HEK293 (cell line): ENCODE results near the gene WDTC1.

ENCODE experiments used
- CTCF ChIA-PET: fragments of 350-600 bp; formaldehyde crosslinking; extraction: SDS; loops from one replicate; lab custom pipeline; 2021; ENCODE audit warnings: antibody characterized with exemption; lab: Yijun Ruan, JAX
- POLR2A ChIA-PET: fragments of 300-600 bp; formaldehyde crosslinking; extraction: SDS; loops from one replicate; lab custom pipeline; 2020; ENCODE audit warnings: antibody characterized with exemption, inconsistent platforms; lab: Yijun Ruan, JAX
- H3K27ac ChIP-seq: fragments of 200-500 bp; sonication (Bioruptor generic); 2 replicates; pipeline ENCODE4 v1.5.1; 2014; ENCODE audit warnings: low read depth, low read length, control low read depth, inconsistent platforms; ENCODE audit errors: extremely low read depth
- H3K36me3 ChIP-seq, 2 experiments: fragments of 200-500 bp in 1 of 2; sonication (Bioruptor generic) in 1 of 2; 1 replicate in 1 of 2; 2 replicates in 1 of 2; pipeline ENCODE4 v1.5.1; 2014 to 2017; ENCODE audit warnings: inconsistent platforms in 2 of 2, low read length in 2 of 2; ENCODE audit not compliant: control insufficient read depth in 2 of 2, insufficient read depth in 1 of 2
- H3K4me1 ChIP-seq: fragments of 200-500 bp; sonication (Bioruptor generic); 2 replicates; pipeline ENCODE4 v1.5.1; 2014; ENCODE audit warnings: mild to moderate bottlenecking, low read length, inconsistent platforms; ENCODE audit not compliant: control insufficient read depth, insufficient read depth
- H3K4me3 ChIP-seq: 2 replicates; pipeline ENCODE4 v1.5.1; 2011; ENCODE audit warnings: low read depth, mild to moderate bottlenecking, control low read depth, low read length, moderate library complexity
- H3K9me3 ChIP-seq: fragments of 200-500 bp; sonication (Bioruptor generic); 2 replicates; pipeline ENCODE4 v1.5.1; 2014; ENCODE audit warnings: low read depth, low read length, inconsistent platforms; ENCODE audit not compliant: control insufficient read depth, insufficient read depth
- BCL11A ChIP-seq: fragments of 450-650 bp; formaldehyde crosslinking; IDR thresholded peaks from 2 replicates; pipeline ENCODE4 v1.5.1; 2016; ENCODE audit warnings: low read depth, missing biosample characterization, missing genetic modification characterization
- BCL6B ChIP-seq: fragments of 450-650 bp; formaldehyde crosslinking; IDR thresholded peaks from 2 replicates; pipeline ENCODE4 v1.5.1; 2017; ENCODE audit warnings: missing biosample characterization, missing genetic modification characterization
- HOXD13 ChIP-seq: sonication (generic); formaldehyde crosslinking; IDR thresholded peaks from 2 replicates; pipeline ENCODE4 v1.8.0; 2022; ENCODE audit warnings: missing genetic modification reagents, borderline replicate concordance
- PRDM2 ChIP-seq: fragments of 450-650 bp; formaldehyde crosslinking; IDR thresholded peaks from 2 replicates; pipeline ENCODE4 v1.5.1; 2016; ENCODE audit warnings: missing biosample characterization, missing genetic modification characterization, borderline replicate concordance
- SALL2 ChIP-seq: fragments of 450-650 bp; formaldehyde crosslinking; IDR thresholded peaks from 2 replicates; pipeline ENCODE4 v1.5.0; 2017; ENCODE audit warnings: missing biosample characterization, mild to moderate bottlenecking, missing genetic modification characterization, borderline replicate concordance
- SP3 ChIP-seq: fragments of 450-650 bp; formaldehyde crosslinking; IDR thresholded peaks from 2 replicates; pipeline ENCODE4 v1.5.1; 2016; ENCODE audit warnings: missing biosample characterization, missing genetic modification characterization
- WT1 ChIP-seq: fragments of 450-650 bp; formaldehyde crosslinking; IDR thresholded peaks from 2 replicates; pipeline ENCODE4 v1.5.1; 2016; ENCODE audit warnings: missing biosample characterization, missing genetic modification characterization
- ZBTB17 ChIP-seq: fragments of 450-650 bp; formaldehyde crosslinking; IDR thresholded peaks from 2 replicates; pipeline ENCODE4 v1.5.1; 2016; ENCODE audit warnings: missing biosample characterization, missing genetic modification characterization
- ZBTB48 ChIP-seq: fragments of 450-650 bp; formaldehyde crosslinking; IDR thresholded peaks from 2 replicates; pipeline ENCODE4 v1.5.1; 2016; ENCODE audit warnings: missing biosample characterization, missing genetic modification characterization
- ZNF202 ChIP-seq: fragments of 450-650 bp; formaldehyde crosslinking; IDR thresholded peaks from 2 replicates; pipeline ENCODE4 v1.5.1; 2016; ENCODE audit warnings: missing biosample characterization, missing genetic modification characterization, borderline replicate concordance
- ZNF354C ChIP-seq: fragments of 450-650 bp; formaldehyde crosslinking; IDR thresholded peaks from 2 replicates; pipeline ENCODE4 v1.5.1; 2016; ENCODE audit warnings: missing biosample characterization, missing genetic modification characterization, low read depth, borderline replicate concordance
- ZNF404 ChIP-seq: fragments of 450-650 bp; formaldehyde crosslinking; IDR thresholded peaks from 2 replicates; pipeline ENCODE4 v1.5.1; 2017; ENCODE audit warnings: missing biosample characterization, missing genetic modification characterization
- ZNF513 ChIP-seq: fragments of 450-650 bp; IDR thresholded peaks from 2 replicates; pipeline ENCODE4 v1.5.1; 2018; ENCODE audit warnings: missing biosample characterization, missing genetic modification characterization
- ZNF514 ChIP-seq: fragments of 450-650 bp; formaldehyde crosslinking; IDR thresholded peaks from 2 replicates; pipeline ENCODE4 v1.5.1; 2016; ENCODE audit warnings: missing biosample characterization, missing genetic modification characterization
- ZNF521 ChIP-seq: fragments of 450-650 bp; formaldehyde crosslinking; IDR thresholded peaks from 2 replicates; pipeline ENCODE4 v1.5.1; 2017; ENCODE audit warnings: missing biosample characterization, mild to moderate bottlenecking, missing genetic modification characterization
- ZNF548 ChIP-seq: fragments of 450-650 bp; formaldehyde crosslinking; IDR thresholded peaks from 2 replicates; pipeline ENCODE4 v1.5.1; 2016; ENCODE audit warnings: missing biosample characterization, missing genetic modification characterization
- ZNF549 ChIP-seq: fragments of 450-650 bp; IDR thresholded peaks from 2 replicates; pipeline ENCODE4 v1.5.1; 2018; ENCODE audit warnings: missing biosample characterization, missing genetic modification characterization, mild to moderate bottlenecking, inconsistent platforms, moderate library complexity
- ZNF561 ChIP-seq: fragments of 450-650 bp; IDR thresholded peaks from 2 replicates; pipeline ENCODE4 v1.5.1; 2018; ENCODE audit warnings: missing biosample characterization, missing genetic modification characterization, borderline replicate concordance
- ZNF626 ChIP-seq: fragments of 450-650 bp; sonication (Bioruptor Pico); formaldehyde crosslinking; IDR thresholded peaks from 2 replicates; pipeline ENCODE4 v1.5.1; 2018; ENCODE audit warnings: missing biosample characterization, missing genetic modification characterization, inconsistent platforms
- ZNF670 ChIP-seq: fragments of 450-650 bp; formaldehyde crosslinking; IDR thresholded peaks from 2 replicates; pipeline ENCODE4 v1.5.1; 2016; ENCODE audit warnings: missing biosample characterization, missing genetic modification characterization, low read depth
- ZNF777 ChIP-seq: fragments of 450-650 bp; formaldehyde crosslinking; IDR thresholded peaks from 2 replicates; pipeline ENCODE4 v1.5.1; 2017; ENCODE audit warnings: missing biosample characterization, missing genetic modification characterization, borderline replicate concordance
- ZNF792 ChIP-seq: fragments of 450-650 bp; formaldehyde crosslinking; IDR thresholded peaks from 2 replicates; pipeline ENCODE4 v1.5.1; 2016; ENCODE audit warnings: missing biosample characterization, missing genetic modification characterization
- ZSCAN30 ChIP-seq: fragments of 450-650 bp; IDR thresholded peaks from 2 replicates; pipeline ENCODE4 v1.5.1; 2018; ENCODE audit warnings: missing biosample characterization, mild to moderate bottlenecking, missing genetic modification characterization, moderate library complexity
- TF ChIP-seq, protein P1 (sequence below): fragments of 450-650 bp; formaldehyde crosslinking; IDR thresholded peaks from 2 replicates; pipeline ENCODE4 v1.5.1; 2016; ENCODE audit warnings: missing biosample characterization, missing genetic modification characterization

The WDTC1 gene

DNA sequence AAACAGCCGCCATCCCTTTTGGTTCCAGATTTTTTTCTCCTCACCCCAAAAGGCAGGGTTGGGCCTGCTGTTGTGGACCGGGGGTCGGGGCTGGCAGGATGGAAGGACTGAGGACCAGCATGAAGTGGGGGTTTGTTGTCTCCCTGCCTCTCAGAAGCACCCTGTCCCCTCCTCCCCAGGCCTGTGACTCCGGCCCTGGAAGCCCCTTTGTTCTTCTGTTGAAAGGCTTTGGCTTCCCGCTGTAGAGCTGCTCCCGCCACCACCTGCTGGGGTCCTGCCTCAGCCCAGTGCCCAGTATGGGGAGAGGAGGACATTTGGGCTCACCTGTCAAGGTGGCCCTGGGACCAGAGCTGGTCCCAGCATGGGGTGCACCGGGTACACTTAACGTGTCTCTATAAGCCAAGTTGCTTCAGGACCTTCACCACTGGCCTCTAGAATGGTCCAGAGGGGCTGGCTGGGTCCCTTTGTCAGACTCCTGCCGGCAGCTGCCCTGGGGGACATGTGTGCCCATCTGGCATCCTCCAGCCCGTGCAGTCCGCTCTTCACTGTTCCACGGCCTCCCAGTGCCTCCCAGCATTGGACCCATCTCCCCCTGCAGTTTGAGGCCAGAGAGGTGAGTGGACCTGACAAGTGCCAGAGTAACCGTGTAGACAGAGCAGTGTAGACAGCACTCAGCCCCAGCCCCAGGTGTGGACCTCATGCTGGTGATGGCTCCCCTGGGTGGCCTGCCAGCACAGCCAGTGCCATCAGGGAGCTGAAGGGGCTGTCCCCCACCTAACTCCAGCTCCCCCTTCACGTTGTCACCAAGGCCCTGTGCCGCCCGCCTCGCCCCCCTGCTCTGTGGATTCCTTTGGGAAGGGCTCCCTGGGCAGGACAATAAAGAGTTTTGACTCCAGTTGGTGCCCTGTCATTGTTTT lies 101.3 kb downstream of the WDTC1 start:
- CTCF ChIA-PET, result interaction anchor here (0.8 kb wide), 2 partner anchors 11 to 22 kb away, joined by 3 to 5 read pairs; no protein-coding TSS in a partner anchor
- Histone ChIP-seq H3K9me3 (no peaks in the 10 kb centered on the region), H3K4me1 (no peaks in the 10 kb centered on the region), H3K36me3 (peaks cover 6 to 66% of the 10 kb centered on the region in 2 experiments; a peak in 1 of 3 replicates), H3K4me3 (no peak overlapping the region)
- TF ChIP-seq ZNF561 (tag by site-specific recombination) (no peak), ZNF404 (tag by site-specific recombination) (no peak), ZNF514 (no peak), ZBTB48 (tag by site-specific recombination) (no peak), ZNF202 (tag by site-specific recombination) (no peak), ZNF521 (no peak), ZNF626 (no peak), ZNF670 (tag by site-specific recombination) (no peak), ZNF777 (tag by site-specific recombination) (no peak), BCL11A (tag by site-specific recombination) (no peak), ZNF792 (no peak), SP3 (tag by site-specific recombination) (no peak), ZSCAN30 (no peak), ZNF548 (no peak), ZNF513 (no peak), ZNF549 (tag by site-specific recombination) (no peak), ZNF354C (no peak), BCL6B (tag by site-specific recombination) (no peak)
- TF ChIP-seq, protein P1, sequence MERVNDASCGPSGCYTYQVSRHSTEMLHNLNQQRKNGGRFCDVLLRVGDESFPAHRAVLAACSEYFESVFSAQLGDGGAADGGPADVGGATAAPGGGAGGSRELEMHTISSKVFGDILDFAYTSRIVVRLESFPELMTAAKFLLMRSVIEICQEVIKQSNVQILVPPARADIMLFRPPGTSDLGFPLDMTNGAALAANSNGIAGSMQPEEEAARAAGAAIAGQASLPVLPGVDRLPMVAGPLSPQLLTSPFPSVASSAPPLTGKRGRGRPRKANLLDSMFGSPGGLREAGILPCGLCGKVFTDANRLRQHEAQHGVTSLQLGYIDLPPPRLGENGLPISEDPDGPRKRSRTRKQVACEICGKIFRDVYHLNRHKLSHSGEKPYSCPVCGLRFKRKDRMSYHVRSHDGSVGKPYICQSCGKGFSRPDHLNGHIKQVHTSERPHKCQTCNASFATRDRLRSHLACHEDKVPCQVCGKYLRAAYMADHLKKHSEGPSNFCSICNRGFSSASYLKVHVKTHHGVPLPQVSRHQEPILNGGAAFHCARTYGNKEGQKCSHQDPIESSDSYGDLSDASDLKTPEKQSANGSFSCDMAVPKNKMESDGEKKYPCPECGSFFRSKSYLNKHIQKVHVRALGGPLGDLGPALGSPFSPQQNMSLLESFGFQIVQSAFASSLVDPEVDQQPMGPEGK (tag by site-specific recombination), result no peak
- TF ChIP-seq, all 188 proteins: peak for 0
- POLR2A ChIA-PET, result no interaction called here
- no peak overlapping the region for H3K27ac ChIP-seq

DNA sequence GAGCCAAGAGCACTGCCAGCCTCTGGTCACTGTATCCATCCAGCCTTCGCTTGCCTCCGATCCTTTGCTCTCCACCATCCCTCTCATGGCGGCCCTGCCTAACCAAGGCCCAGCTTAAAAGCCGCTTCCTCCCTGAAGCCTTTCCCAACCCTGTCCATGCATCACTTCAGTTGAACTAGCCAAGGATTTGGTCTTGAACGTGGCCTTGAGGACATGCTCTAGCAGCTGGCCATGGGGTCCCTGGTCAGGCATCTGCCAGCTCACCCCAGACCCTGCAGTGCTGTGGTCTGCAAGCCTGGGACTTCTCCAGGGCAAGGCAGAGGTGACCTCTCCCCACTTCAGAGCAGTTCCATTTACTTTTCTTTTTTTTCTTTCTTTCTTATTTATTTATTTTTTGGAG lies 102.3 kb downstream of the WDTC1 start:
- Histone ChIP-seq H3K9me3 (no peaks in the 10 kb centered on the region), H3K4me3 (no peak overlapping the region), H3K36me3 (peaks cover 6 to 56% of the 10 kb centered on the region in 2 experiments; a peak in 1 of 3 replicates), H3K4me1 (no peaks in the 10 kb centered on the region)
- ChIA-PET POLR2A (no interaction called here), CTCF (interaction anchor here (0.6 to 0.8 kb wide), 3 partner anchors 12 to 124 kb away, joined by 3 to 5 read pairs (median 3); no protein-coding TSS in a partner anchor)
- no peak for TF ChIP-seq ZBTB17 (tag by site-specific recombination)
- no peak for TF ChIP-seq WT1 (tag by site-specific recombination)
- TF ChIP-seq SALL2, result no peak
- TF ChIP-seq HOXD13 (CRISPR knock-in tag), result no peak
- TF ChIP-seq PRDM2, result no peak
- TF ChIP-seq, all 188 proteins: peak for 0
- no peak overlapping the region for H3K27ac ChIP-seq
